NB4 (cell line): Measurements from ENCODE around the gene HEXIM1.
"Not testable (repeated sequence)": the region's sequence is repeated elsewhere in the genome, so short reads cannot be mapped to it uniquely, and the experiment has no call there.

Source experiments
- DNase-seq: peaks from one replicate; pipeline ENCODE4 v3.0.0; 2010; ENCODE audit warnings: low read depth
- H3K4me3 ChIP-seq: one replicate; pipeline ENCODE4 v1.5.1; 2011; ENCODE audit warnings: mild to moderate bottlenecking, low read depth, low read length, moderate library complexity
- CTCF ChIP-seq: IDR thresholded peaks from one replicate; pipeline ENCODE4 v1.5.1; 2012; ENCODE audit warnings: low read depth, low read length
- MAX ChIP-seq: IDR thresholded peaks from 2 replicates; pipeline ENCODE4 v1.6.1; 2011; ENCODE audit warnings: low read depth, low read length
- MYC ChIP-seq: IDR thresholded peaks from 2 replicates; pipeline ENCODE4 v1.6.1; 2011; ENCODE audit warnings: low read depth, low read length
- POLR2A ChIP-seq: IDR thresholded peaks from 2 replicates; pipeline ENCODE4 v1.6.1; 2011; ENCODE audit warnings: mild to moderate bottlenecking; ENCODE audit not compliant: insufficient read length; ENCODE audit errors: extremely low read depth

The HEXIM1 gene

GRCh38 chr17:45123076-45123770 is 25.1 kb upstream of the HEXIM1 start:
- TF ChIP-seq MAX (no peak), MYC (no peak), POLR2A (no peak), CTCF (no peak)

GRCh38 chr17:45123930-45124796 is 24.1 kb upstream of the HEXIM1 start:
- peak; percentile 18 for TF ChIP-seq POLR2A
- TF ChIP-seq MAX, result no peak; the same call in 1 of the 2 replicates
- peak; percentile 98 for DNase-seq
- no peak overlapping the region for H3K4me3 ChIP-seq

More at GRCh38 chr17:45123076-45123770, 25.1 kb upstream of the HEXIM1 start:
- no peak for DNase-seq
- no peak overlapping the region for H3K4me3 ChIP-seq

GRCh38 chr17:45124797-45125122 is 23.5 kb upstream of the HEXIM1 start:
- not testable (repeated sequence) for DNase-seq, H3K4me3 ChIP-seq

GRCh38 chr17:45125509-45125908 is 22.8 kb upstream of the HEXIM1 start:
- DNase-seq, result no peak
- H3K4me3 ChIP-seq, result no peak overlapping the region
- TF ChIP-seq MAX (no peak), CTCF (no peak), POLR2A (no peak), MYC (no peak)

- no peak overlapping the region for H3K4me3 ChIP-seq
- DNase-seq, result no peak
- TF ChIP-seq CTCF (no peak), MYC (no peak), MAX (no peak), POLR2A (no peak)
These were observed 21.1 kb upstream of the HEXIM1 start for GRCh38 chr17:45127207-45127547.

- no peak for DNase-seq
- H3K4me3 ChIP-seq, result no peak overlapping the region
- TF ChIP-seq POLR2A (no peak), CTCF (no peak), MAX (no peak), MYC (no peak)
These were observed 20.6 kb upstream of the HEXIM1 start for GRCh38 chr17:45127548-45128300.
